GM21529 (cell line): ENCODE data around the gene ZNF92.
"Not testable (repeated sequence)": the region's sequence is repeated elsewhere in the genome, so short reads cannot be mapped to it uniquely, and the experiment has no call there.

ENCODE experiments used
- ATAC-seq: cut with Tn5 transposase; IDR thresholded peaks from one replicate; pipeline ENCODE4 v1.9.1; 2021; ENCODE audit not compliant: unreplicated experiment

The ZNF92 gene

DNA sequence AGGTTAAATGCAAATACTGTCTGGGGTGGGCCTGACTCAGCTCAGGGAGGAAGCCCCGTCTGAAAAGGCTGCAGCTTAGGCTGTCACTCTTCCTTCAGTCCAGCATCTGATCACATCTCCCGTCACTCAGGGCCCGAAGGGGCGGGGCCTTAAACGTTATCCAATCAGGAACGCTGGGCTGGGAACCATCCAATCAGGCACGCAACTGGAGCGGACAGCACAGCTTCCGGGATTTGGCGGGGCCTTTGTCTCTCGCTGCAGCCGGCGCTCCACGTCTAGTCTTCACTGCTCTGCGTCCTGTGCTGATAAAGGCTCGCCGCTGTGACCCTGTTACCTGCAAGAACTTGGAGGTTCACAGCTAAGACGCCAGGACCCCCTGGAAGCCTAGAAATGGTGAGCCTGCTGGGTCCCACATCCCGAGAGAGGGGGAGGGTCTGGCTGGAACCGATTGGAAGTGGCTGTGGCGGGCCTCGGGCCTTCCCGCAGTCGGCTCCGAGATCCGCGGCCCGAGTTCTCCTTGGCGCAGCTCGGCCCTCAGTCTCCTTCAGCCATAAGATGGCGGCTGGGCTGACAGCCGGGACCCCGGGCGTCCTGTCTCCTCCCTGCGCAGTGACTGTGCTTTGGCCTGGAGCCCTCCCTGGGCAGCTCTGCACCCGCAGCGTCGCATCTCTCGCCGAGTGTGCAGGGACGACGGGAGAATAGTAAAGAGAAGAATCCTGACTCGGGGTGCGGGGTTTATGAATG, at the start of gene ZNF92:
Gene ZNF92, plus strand, starts transcription at position 248 of the 744 bp plus-strand sequence. Its CDS starts 143 bp downstream, at position 391.
- peak; percentile 99 for ATAC-seq

GRCh38 chr7:65325793-65326432, 47.7 kb upstream of the ZNF92 start:
- no peak for ATAC-seq

- ATAC-seq: peak; percentile 88
These were observed 35.3 kb upstream of the ZNF92 start for GRCh38 chr7:65338346-65338745.

GRCh38 chr7:65339257-65339656, 34.4 kb upstream of the ZNF92 start:
- no peak for ATAC-seq

GRCh38 chr7:65342723-65343629, 30.7 kb upstream of the ZNF92 start:
- ATAC-seq: no peak

- not testable (repeated sequence) for ATAC-seq
These were observed 29.1 kb upstream of the ZNF92 start for GRCh38 chr7:65344541-65344940.

DNA sequence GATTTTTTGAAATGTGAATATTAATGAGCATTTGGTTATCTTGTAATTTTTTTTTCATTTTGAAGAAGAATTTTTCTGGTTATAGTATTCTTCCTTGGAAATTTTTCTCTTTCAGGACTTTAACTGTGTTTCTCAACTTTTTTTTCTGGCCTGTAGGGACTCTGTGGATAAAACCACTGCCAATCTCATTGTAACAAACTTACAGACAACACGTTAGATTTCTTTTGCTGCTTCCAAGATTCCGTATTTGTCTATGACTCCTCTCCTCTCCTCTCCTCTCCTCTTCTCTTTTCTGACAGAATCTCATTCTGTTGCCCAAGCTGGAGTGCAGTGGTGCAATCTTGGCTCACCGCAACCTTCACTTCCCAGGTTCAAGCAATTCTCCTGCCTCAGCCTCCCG, 19.4 kb upstream of the ZNF92 start:
- no peak for ATAC-seq

- no peak for ATAC-seq
These were observed 3.8 kb upstream of the ZNF92 start for GRCh38 chr7:65369843-65370242.

GRCh38 chr7:65371468-65371867, 2.2 kb upstream of the ZNF92 start:
- ATAC-seq: no peak

GRCh38 chr7:65379318-65379717, 5.7 kb downstream of the ZNF92 start:
- no peak for ATAC-seq

DNA sequence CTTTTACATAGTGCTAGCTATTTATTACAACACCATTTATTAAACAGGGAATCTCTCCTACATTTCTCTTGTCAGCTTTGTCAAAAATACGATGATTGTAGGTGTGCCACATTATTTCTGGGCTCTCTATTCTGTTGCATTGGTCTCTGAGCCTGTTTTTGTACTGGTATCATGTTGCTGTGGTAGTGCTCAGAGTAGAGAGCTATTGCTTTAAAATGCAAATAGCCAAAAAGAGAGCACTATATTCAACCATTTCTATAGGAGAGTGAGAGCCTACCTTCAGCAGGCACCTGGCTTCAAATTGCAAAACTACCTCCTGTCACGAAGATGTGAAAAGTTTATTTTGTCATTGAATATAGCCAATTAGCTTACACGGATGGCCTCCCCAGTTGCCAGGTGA, 8.1 kb downstream of the ZNF92 start:
- no peak for ATAC-seq

- no peak for ATAC-seq
These were observed 8.8 kb downstream of the ZNF92 start for GRCh38 chr7:65382452-65382851.

GRCh38 chr7:65387891-65388290, 14.2 kb downstream of the ZNF92 start:
- no peak for ATAC-seq

GRCh38 chr7:65390588-65390987, 16.9 kb downstream of the ZNF92 start:
- ATAC-seq: peak; percentile 84

DNA sequence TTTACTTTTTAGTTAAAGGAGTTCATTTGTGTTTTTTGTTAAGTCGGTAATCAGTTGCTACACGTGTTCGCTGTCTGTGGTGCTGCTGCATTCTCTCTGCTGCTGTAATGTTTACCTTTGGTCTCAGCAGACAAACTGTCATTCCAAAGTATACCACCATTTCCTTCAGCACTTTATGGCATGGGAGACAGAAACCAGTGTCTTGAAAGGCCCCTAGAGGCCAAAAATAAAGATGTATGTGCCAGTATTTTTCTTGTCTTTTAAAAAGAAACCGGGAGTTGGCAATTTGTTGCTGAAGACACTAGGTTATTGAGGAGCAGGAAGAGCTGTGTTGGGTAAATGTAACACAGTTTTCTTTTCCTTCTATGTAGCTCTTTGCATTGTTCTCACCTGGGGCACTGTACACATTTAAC, 24.1 kb downstream of the ZNF92 start:
- ATAC-seq: no peak

DNA sequence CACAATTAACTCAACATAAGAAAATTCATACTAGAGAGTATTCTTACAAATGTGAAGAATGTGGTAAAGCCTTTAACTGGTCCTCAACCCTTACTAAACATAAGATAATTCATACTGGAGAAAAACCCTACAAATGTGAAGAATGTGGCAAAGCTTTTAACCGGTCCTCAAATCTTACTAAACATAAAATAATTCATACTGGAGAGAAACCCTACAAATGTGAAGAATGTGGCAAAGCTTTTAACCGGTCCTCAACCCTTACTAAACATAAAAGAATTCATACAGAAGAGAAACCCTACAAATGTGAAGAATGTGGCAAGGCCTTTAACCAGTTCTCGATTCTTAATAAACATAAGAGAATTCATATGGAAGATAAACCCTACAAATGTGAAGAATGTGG, 25.0 kb downstream of the ZNF92 start:
- ATAC-seq: not testable (repeated sequence)

- not testable (repeated sequence) for ATAC-seq
These were observed 25.4 kb downstream of the ZNF92 start for GRCh38 chr7:65399101-65399500.

- ATAC-seq: no peak
These were observed 30.4 kb downstream of the ZNF92 start for GRCh38 chr7:65404020-65404419.

DNA sequence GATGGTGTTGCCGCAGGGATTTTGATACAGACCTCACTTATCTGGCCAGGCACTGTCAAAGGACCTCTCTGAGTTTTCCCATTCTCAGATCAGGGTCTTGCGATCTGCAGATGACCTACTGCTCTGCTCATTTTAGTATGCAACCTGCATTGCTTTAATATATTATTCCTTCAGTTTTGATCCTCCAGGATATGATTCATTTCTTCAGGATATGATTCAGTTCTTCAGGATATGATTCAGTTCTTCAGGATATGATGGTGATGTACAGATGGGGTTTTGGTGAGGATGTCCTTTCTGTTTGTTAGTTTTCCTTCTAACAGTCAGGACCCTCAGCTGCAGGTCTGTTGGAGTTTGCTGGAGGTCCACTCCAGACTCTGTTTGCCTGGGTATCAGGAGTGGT, 33.1 kb downstream of the ZNF92 start:
- ATAC-seq: not testable (repeated sequence)

DNA sequence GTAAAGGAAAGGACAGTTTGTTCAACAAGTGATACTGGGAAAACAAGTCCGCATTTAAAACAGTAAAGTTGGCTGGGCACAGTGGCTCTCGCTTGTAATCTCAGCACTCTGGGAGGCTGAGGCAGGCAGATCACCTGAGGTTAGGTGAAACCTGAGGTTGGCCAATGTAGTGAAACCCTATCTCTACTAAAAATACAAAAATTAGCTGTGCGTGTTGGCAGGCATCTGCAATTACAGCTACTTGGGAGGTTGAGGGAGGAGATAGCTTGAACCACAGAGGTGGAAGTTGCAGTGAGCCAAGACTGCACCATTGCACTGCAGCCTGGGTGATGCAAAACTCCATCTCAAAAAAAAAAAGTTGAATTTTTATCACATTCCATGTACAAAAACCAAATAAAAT, 35.7 kb downstream of the ZNF92 start:
- ATAC-seq: no peak

- no peak for ATAC-seq
These were observed 37.6 kb downstream of the ZNF92 start for GRCh38 chr7:65411249-65411648.

DNA sequence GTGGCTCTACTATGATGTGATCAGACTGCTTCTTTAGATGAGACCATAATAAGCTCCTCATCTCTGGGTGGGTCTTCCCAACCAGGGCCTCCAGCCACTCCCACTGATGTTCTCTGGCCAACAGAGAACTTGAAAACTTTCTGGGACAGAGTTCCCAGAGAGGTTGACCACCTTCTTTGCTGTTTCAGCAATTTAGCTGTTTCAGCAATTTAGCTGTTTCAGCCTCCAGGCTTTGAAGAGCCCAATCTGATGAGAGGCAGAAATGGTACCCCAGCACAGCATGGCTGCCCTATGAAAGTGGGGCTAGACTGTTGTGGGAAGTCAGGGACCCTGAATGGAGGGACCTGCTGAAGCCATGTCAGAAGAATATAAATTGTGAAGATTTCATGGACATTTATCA, 49.0 kb downstream of the ZNF92 start:
- no peak for ATAC-seq
